LoVo (cell line): ENCODE results near the gene TRABD2B.

ENCODE experiments used
- DNase-seq: peaks from one replicate; pipeline ENCODE4 v3.0.0-alpha.2; 2016; ENCODE audit warnings: low spot score

Gene TRABD2B

DNA sequence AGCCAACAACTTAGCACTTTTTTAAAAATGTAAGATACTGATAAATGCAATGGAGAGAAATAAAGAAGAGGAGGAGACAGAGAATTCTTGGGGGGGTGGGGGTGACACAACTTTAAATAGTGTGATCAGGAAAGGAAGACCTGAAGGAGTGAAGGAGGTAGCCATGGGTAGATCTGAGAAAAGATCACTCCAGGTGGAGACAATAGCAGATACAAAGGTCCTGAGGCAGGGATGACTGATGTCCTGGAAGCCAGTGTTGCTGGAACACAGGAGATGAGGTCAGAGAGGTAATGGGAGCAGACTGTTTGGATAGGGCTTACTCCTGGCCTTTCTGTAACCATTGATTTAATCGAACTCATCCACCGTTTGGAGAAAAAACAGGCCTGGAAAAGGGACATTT, 24.6 kb upstream of the TRABD2B start:
- DNase-seq: no peak

DNA sequence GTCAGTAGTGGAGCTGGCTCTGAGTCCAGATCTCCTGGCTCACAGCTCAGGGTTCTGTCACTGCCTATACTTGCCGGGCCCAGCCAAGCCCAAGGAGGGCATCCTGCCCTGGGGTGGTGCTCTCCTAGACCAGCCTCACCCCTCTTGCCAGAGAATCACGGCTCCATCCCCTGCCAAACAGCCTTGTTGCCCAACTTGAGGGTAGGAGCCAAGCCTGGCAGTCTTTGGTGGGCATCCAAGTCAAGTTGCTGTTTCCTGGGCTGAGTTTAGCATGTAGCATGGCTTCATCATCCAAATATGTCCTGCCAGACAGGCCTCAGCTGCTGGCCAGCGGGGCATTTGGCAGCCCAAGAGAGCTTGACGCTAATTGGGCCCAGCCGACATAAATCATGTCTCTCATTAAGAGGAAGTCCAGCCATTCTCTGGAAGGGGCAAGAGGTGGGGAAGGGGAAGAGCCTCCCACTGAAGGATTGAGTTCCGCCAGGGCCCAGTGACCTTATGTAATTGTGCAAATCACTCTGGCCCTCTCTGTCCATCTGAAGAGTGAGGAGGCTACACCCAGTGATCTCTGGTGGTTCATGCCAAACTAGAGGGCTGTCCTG, 22.6 kb upstream of the TRABD2B start:
- no peak for DNase-seq

DNA sequence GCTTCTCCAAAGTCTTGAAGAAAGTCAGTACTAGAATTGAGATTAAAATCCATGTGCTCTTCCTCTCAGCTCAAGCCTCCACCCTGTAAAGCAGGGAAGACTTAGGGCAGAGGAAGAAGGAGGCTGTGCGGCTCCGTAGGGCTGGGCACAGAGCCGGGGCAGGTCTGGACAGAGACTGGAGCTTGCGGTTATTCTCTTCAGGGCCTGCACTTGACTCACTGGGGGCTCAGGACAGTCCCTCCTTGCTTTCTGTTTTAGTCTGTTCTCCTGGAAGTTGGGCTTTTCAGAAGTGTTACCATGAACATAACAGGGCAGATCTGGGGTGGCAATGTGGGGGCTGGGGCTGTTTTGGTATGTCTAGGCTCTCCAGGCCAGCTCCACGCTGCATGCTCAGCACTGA, 21.6 kb upstream of the TRABD2B start:
- DNase-seq: no peak

DNA sequence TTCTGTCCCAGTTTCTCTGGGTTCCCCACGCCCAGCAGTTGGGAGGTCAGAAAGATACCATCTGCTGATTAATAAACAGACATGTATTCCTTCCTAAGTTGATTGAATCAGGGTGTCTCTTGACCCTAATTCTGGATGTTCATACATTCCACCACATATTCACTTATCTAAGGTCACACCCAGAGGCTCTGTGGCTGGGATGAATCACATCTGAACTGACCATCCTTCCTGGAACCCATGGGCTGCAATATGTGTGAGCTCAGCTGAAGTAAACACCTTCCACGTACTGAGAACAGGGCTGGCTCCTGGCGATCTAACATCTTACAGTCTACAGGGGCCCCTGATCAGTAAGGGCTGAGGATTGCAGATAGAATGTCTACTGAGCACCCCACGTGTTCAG, 20.5 kb upstream of the TRABD2B start:
- peak; percentile 2 for DNase-seq

DNA sequence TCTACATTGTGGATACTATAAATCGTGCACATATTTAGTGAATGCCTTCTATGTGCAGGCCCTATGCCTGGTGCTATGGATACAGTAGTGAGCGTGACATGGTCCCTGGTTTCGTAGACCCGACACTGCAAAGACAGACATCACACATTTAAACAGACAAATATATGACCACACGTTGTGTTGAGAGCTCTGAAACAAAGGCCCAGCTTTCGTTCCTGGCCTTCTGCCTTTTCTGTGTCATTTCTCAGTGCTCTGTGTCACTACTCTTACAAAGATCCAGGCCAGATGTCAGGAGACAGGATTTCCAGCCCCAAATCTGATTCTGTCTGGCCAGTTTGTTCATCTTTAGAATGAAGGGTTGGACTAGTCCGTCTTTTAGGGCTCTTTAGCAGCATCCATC, 19.3 kb upstream of the TRABD2B start:
- DNase-seq: no peak

DNA sequence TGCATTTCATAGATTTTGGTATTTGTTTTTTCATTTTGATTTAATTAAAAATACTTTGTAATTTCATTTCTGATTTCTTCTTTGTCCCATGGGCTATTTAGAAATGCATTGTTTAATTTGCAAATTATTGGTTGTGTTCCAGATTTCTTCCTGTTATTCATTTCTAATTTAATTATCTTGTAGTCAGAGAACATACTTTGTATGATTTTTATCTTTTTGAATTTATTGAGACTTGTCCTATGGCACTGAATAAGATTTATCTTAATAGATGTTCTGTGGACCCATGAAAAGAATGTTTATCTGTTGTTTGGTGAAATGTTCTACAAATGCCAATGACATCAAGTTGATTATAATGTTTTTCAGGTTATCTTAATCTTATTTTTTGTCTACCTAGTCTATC, 16.1 kb upstream of the TRABD2B start:
- DNase-seq: no peak

DNA sequence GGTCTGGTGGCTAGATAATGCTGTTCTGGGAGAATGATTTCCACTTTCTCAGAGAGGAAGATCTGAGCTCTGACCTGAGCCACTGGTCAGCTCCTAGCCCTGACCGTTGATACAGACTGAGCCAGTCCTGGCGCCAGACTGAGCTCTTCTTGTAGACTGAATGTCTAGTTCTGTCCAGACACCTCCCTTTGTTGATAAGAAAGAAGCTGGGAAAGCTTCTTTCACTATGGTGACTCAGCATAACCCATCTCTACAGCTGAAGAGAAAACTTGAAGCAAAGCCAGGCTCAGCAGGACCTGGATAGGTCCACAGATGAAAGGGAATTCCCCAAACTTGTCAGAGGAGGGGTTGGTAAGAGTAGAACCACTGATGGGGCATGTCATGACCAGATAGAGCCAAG, 9.9 kb upstream of the TRABD2B start:
- no peak for DNase-seq

DNA sequence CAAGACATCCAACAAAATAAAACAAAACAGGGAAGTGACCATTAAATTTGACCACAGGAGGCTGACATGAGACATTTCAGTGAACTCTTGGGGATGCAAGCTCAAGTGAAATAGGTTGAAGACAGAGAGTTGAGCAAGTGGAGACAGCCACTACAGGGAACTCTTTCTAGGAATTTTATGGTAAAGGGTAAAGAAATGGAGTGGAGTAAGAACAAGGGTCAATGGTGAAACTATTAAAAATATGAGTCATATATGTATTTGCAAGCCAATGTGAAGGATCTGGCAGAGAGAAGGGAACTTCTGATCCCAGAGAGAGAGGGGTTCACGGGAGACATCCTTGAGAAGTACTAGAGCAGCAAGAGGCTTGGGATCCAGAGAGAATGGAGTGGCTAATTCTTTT, 9.1 kb upstream of the TRABD2B start:
- DNase-seq: peak; percentile 27

DNA sequence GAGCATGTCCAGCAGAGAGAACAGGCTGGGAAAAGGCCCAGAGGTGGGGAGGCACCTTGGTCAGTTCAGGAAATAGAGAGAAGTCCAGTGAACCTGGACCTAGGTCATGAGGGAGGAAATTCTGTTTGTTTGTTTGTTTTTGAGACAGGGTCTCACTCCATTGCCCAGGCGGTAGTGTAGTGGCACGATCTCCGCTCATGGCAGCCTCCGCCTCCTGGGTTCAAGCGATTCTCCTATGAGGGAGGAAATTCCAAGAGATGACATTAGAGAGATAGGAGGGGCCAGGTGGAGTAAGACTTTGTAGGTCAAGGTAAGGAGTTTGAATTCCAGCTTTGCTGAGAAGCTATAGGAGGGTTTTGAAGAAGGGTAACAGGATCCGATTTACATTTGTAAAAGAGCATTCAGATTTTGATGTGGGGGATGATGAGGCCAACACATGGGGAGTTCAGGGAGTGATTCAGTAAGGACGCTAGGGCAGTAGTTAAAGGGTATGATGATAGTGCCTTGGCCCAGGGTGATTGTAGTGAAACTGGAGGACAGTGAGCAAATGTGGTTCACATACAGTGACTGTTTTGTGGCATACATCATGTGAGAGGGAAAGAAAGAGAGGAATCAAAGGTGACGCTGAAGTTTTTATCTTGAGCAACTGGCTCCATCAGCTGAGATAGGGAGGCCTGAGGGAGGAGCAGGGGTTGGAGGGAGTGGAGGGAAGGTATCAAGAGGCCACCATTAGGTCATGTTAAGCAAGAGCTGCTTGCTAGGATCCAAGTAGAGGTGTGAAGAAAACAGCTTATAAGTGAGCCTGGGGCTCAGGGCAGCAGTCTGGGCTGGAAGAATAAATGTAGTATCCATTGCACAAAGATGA, 8.3 kb upstream of the TRABD2B start:
- no peak for DNase-seq

DNA sequence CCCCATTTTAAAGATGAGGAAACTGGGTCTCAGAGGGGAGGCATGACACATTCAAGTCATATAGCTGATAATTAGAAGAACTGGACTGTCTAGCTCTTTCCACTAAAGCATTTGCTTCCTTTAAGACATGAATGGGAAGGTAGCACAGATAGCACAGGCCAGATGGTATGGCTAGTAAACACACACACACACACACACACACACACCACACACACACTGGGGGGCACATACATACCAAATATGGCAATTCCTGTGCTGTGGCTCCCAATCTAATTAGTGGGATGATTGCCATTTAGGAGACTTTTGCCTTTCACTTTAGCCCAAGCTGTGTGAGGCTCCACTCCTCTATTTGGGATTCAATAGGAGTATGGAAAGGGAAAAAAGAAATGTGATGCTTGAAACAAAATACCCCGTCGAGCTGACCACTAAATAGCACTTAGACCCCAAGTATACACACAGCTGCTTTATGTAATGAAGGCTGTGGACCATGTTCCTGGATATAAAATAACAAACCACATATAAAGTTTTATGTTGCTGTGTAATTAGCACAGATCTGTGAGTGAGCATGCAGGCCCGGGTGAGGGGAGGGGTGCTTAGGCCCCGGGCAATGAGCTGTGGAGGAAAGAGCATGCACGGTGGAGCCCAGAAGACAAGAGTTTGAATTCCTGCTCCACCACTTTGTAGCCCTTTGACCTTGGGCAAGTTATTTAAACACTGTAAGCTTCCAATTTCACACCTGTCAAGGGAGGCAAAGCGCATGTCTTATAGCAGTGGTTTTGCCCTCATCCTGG, 6.8 kb upstream of the TRABD2B start:
- DNase-seq: no peak

DNA sequence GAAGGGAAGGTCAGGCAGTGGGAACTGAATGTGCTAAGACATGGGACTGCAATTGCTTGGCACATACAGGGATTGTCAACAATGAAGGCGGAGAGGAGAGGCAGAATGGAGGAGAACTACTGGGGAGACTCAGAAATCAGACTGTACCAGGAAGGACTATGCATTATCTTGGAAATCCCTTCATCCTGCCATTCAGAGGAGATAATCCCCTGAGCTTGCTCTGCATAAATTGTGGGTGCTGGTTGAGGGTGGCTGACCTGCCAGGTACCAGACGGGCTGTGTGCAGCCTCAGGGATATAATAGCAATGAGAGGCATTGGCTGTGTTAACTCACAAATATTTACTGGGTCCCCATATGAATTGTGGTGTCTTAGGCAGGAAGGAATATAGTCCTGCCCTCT, 5.0 kb upstream of the TRABD2B start:
- DNase-seq: no peak

DNA sequence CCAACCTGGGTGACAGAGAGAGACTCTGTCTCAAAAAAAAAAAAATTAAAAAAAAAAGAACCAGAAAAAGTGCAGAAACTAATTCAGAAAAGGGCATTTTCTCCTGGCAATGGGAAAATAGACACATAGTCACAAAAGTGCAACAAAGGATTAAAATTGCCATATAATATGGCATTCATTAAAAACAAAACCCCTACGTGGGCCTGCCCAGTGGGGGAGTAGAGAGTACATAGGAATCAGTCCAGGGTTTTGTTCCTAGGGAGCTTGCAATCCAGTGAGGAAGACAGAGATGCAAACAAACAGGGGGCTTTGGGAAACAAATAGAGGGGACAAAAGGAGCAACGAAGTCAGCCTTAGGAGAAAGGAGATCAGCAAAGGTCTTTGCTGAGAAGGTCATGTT, 4.5 kb upstream of the TRABD2B start:
- no peak for DNase-seq

DNA sequence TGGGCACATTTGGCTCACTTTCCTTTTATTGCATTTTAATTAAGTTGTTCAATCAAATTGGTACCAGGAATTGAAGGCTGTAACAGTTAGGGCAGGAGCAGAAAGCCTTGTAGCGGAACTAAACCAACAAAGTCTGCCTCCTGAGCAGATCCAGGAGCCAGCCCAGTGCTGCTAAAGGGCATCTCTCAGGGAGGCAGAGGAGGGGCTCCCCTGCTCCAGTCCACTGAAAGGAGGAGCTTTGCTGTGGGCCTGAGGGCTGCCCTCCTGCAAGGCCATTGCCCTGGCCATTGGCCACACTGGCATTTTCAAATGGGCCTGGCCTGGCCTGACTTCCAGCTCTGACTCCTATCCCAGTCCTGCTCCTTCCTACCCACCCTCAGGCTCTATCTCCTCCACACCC, 3.7 kb upstream of the TRABD2B start:
- DNase-seq: no peak

DNA sequence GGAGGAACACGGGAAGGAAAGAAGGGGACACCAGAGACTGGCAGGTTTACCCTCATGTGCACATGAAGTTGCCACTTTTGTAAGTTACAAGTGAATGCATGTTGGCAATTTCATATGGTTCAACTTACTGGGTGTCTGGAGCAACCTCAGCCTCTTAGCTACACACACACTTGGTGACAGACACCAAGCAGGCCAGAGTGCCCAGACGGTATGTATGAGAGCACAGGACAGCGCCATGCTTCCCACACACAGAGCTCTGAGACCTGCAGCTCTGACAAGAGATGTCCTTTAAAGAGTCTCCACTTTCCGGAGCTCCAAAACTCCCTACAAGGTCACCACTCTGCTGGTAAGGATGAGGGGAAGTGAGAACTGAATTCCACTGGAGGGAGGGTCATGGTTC, 1.9 kb upstream of the TRABD2B start:
- no peak for DNase-seq

DNA sequence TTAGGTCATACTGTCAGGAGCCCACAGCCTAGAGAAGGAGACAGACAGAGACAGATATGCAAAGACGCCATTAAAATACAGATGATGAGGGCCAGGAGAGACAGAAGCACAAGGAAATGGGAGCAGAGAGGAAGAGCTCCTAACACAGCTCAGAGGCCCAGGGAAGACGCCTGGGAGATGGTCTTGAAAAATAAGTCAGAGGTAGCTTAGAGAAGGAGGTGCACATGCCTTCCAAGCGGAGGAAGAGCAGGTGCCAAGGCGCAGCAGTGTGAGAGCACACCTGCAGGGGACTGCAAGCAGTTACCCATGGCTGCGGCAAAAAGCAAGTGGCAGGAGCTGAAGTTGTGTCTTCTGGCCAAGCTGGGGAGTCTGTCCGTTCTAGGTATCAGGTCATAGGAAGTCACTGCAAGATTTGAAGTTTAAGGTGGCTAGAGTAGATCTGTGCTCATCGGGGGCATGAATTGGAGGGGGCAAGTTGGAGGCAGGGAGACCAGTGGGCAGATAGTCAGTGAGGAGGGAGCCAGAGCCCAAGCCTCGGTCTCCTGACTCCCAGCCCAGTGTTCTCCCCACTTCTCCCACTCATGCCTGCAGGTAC, 1.3 kb upstream of the TRABD2B start:
- DNase-seq: peak; percentile 28

DNA sequence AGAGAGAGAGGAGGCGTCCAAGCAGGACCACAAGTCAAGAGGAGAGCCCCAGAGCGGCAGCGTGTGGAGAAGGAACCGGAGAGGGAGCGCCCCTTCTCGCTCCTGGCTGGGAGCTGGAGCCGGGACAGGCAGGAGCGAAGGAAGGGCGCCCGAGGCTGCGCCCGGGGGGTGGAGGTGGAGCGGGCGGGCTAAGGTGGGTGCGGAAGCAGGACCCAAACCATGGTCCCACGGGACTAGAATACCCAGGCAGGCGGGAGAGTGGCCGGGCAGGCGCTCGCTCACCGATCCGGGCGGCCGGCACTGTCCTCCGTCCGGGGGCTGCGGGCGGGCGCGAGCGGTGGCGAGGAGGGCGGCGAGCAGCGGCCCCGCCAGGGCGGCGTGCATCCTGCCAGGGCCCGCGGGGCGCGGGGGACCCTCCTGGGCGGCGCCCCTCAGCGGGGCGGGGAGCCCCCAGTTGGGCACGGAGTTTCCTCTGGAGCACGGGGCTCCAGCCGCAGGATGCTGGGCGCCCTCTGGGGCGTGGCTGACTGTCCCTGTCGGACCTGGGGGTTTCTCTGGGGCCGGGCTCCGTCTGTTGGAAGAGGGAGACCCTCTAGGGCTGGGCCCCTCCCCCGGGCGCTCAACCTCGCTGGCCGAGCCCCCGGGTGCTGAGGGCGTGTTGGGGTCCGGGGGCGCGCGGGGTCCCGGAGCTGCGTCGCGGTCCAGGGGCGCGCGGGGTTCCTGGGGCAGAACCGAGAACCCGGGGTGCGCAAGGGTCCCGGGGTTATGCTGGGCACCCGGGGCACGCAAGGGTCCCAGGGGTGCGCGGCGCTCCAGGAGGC, 569 bp downstream of the TRABD2B start:
- DNase-seq: no peak

DNA sequence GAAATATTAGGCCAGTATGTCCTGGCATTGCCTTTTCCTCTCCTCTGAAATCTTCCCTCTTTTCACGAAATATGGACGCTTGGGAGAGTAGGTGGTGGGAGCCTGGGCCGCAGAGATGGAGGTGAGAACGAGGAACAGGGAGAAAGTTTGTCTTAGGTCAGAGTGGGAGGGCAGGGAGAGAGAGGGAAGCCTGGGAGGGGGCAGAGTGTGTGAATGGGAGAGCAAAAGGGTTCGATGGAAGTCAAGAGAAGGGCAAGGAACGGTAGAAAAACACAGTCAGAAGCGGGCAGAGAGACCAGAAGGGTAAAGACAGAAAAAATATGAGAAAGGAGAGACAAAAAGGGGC, 1.2 kb downstream of the TRABD2B start:
- DNase-seq: no peak

DNA sequence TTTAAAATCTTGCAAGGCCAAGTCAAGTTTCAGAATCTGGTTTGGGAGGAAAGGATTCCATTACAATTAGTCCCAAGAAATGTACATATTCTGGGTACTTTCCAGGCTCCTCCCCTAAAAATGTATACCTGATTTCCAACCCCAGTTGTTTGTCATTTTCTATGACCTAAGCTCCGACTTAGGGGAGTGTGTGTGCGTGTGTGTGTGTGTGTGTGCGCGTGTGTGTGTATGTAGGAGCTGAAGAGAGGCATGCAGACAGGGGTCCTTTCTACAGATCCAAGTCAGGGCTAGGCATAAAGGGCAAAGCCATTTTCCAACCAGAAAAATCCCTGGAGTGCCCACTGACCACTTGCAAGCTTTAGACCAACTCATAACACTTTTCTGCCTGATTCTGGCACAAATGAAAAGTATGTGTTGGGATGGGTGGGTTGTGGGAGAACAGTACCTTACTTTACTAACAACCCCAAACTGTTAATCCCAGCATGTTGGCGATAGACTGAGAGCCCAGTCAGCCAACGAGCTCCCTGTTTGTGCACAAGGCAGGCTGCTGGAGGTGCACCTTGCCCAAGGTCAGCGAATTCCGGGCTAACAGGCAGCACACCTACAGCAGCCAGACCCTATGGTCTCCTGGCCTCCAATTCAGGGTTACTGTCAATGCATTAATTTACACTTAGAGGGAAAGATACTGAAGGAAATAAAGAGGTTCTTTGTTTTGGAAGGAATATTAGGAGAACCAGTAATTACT, 1.7 kb downstream of the TRABD2B start:
- DNase-seq: no peak

DNA sequence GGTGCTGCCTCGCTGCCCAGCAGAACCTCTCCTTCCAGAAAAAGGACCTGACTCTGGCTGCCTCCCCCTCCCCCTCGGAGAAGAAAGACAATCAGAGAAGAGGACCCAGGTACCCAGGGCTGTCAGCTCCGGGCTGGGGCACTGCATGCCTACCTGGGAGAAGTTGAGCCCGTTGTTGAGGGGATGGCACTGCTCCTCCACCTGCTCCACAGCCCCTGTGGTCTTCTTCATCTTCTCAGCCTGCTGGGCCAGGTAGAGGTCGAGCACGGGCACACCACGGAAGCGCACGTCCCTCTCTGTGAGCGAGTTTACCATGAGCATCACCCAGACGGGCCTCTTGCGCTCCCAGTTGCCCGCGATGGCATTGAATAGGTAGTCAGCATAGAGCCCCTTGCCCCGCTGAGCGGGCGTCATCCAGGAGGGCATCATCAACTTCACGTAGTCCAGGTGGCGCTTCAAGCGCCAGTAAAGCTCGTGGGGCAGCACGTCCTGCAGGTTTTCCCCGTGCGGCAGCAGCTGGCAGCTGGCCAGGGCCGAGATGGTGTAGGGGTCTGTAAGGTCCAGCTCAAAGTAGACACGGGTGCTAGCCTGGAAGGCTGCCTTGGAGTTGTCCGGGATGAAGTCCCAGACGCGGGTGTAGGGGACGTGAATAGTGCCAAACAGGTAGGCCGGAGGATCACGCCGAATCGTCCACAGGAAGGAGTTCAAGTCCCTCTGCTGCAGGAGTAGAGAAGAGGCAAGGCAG, 3.1 kb downstream of the TRABD2B start:
- no peak for DNase-seq

DNA sequence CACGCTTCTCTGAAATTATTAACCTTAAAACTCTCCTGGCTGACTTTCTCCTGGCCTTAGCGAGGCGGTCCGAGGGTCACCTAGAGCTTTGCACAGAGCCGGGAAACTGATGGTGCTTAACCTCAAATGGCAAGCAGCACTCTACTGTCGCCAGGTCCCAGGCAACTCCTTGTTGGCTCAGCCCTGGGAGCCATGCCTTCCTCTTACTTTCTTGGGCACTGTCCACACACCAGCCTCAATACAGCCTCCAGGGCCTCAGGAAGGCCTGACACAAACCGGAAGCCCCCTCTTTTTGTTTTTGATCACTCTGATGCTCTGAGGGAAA, 3.8 kb downstream of the TRABD2B start:
- DNase-seq: no peak
